Activated CD4-positive, alpha-beta T cell treated with anti-CD3 and anti-CD28 coated beads, Interleukin-2, amount 10 ng/mL, durations not matched to agents 24 days and 14 days (primary cell): Measurements from ENCODE around the gene TMPRSS6. TPM values are rescaled to one million over a fixed set of nuclear protein-coding genes. Genes with fewer than 3 reads are reported as not detected.

Experiments used
- DNase-seq: peaks from one replicate; pipeline ENCODE4 v3.0.0; 2022
- H3K27ac Mint-ChIP-seq: one replicate; pipeline ENCODE4 v1.8.0; 2022; ENCODE audit warnings: mild to moderate bottlenecking, mixed read lengths
- H3K27me3 Mint-ChIP-seq: one replicate; pipeline ENCODE4 v1.8.0; 2022; ENCODE audit warnings: mixed read lengths
- H3K36me3 Mint-ChIP-seq: one replicate; pipeline ENCODE4 v1.8.0; 2022; ENCODE audit warnings: low read depth, mild to moderate bottlenecking, mixed read lengths
- H3K4me1 Mint-ChIP-seq: one replicate; pipeline ENCODE4 v1.8.0; 2021; ENCODE audit warnings: mixed read lengths
- H3K4me3 Mint-ChIP-seq: one replicate; pipeline ENCODE4 v1.8.0; 2022; ENCODE audit warnings: mild to moderate bottlenecking, moderate library complexity, mixed read lengths
- H3K9me3 Mint-ChIP-seq: one replicate; pipeline ENCODE4 v1.8.0; 2021; ENCODE audit warnings: mixed read lengths
- intact Hi-C: fragments of 100-400 bp; cut with micrococcal nuclease; formaldehyde crosslinking; loops from one replicate; pipeline ENCODE4 v1.15.1; 2023
- total RNA-seq: library from RNA; stranded (reverse); gene quantifications from 2 replicates; pipeline ENCODE4 v1.2.3, GENCODE V29; 2022

Gene TMPRSS6
- total RNA-seq, 1 donor from 2014 or later, result 6.8 TPM

DNA sequence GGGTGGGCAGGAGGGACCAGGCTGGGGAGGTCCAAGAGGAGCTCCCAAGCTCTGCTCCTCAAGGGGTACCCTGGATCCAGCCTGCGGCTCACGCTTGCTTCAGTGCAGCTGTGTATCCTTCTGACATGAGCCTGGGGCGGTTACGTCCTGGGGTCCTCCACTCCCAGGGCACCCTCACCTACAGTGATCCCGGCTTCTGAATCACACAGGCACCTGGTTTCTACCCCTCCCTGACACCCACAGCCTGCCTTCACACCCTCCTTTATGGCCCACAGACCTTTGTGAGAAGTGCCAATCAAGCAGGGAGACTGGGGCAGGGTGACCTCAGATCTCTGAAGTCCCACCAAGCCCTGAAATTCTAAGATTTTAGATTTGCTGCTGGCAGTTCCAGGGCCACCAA lies 88.5 kb downstream of the TMPRSS6 start:
- intact Hi-C loops, result no loop called here
- Mint-ChIP-seq H3K9me3 (no peaks in the 10 kb centered on the region), H3K4me1 (peaks cover 16% of the 10 kb centered on the region), H3K27ac (no peak overlapping the region), H3K4me3 (no peak overlapping the region), H3K27me3 (no peaks in the 10 kb centered on the region), H3K36me3 (peaks cover 4% of the 10 kb centered on the region)
- DNase-seq, result no peak

DNA sequence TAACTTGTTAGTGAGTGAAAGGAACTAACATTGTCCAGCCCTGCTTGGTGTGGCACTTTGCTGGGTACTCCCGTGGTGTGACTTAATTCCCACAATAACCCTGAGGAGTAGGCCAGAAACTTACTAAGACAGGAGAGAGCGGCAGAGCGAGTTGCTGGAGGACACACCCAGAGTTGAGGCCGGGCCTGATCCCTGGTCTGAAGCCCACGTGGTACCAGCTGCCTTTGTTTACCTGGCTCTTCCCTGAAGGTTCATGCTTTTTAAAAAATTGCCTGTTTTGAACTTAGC lies 89.4 kb downstream of the TMPRSS6 start:
- Mint-ChIP-seq H3K4me3 (peak overlapping the region; percentile 93), H3K9me3 (no peaks in the 10 kb centered on the region), H3K27ac (peak overlapping the region; percentile 89), H3K36me3 (peaks cover 4% of the 10 kb centered on the region), H3K27me3 (peaks cover 2% of the 10 kb centered on the region), H3K4me1 (peaks cover 16% of the 10 kb centered on the region)
- DNase-seq, result no peak
- intact Hi-C loops, result no loop called here

DNA sequence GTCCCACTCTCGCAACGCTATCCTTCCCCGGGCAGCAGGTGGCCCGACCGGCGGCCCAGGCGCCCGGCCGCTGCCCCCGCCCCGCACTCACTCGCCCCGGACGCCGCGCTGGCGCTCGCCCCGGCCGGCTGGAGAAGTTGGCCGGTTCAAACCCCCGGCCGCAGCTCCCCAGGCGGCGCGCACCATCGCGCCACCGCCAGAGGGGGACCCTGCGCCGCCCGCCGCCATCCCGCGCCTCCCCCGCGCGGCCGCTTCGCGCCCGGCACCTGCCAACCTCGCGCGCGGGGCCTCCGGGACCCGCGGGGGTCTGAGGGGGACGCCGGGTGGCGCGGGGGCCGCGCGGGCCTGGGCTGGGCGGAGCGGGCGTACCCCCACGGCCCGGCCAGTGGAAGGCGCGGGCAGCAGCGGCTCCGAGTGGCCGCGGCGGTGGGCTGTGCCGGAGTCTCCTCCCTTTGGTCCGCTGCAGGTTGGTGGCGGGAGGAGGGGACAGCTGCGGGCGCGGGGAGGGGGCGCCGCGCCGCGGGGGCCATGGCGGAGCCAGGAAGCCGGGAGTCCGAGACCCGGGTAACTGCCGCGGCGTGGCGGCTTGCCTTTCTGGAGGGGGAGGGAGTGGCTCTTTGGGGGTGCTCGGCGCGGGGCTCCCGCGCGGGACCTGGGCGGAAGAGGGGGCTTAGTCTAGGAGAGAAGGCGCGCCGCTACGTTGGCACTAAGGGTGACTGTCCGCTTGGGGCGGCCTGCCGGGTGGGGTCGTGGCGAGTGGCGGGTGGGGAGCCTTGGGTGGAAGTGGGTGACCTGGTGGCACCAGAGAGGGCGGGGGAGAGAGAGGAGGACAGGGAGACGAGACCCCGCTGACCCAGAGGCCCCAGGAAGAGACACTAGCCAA lies 90.0 kb downstream of the TMPRSS6 start, which contains the start of the genes MPST and TST:
MPST (plus strand) TSS at position 434 of the 883 bp plus-strand sequence; CDS start at position 529, 95 bp downstream.
TST (minus strand) TSS at position 139 of the 883 bp plus-strand sequence. CDS start 715 bp downstream, outside the sequence.
- intact Hi-C loops, result no loop called here
- peak; percentile 87 for DNase-seq
- H3K36me3 Mint-ChIP-seq, result no peaks in the 10 kb centered on the region

DNA sequence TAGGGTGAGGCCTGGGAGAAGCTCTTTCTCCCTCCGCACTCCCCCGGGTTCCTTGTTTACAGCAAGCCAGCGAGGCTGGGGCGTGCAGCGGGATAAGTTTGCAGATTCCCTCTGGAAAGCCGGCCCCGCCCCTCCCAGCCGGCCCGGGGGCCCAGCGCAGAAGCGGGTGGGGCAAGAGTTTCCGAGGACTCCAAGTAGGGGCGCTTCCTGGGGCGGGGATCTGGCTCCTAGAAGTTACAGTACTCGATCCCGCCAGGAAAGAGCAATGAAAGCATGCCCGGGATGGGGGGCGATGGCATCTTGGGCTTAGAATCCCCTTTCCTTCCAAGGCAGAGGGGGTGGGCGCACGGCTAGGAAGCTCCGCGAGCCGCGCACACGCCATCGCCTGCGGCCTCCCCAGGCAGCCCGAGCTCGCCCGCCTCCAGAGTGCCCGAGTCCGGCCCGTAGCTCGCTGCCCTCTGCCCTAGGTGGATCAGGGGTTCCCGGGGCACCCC lies 90.7 kb downstream of the TMPRSS6 start:
- intact Hi-C loops, result no loop called here
- Mint-ChIP-seq H3K27ac (peak overlapping the region; percentile 72), H3K9me3 (no peaks in the 10 kb centered on the region), H3K4me3 (peak overlapping the region; percentile 82), H3K36me3 (no peaks in the 10 kb centered on the region), H3K27me3 (peaks cover 2% of the 10 kb centered on the region), H3K4me1 (peaks cover 16% of the 10 kb centered on the region)
- peak; percentile 60 for DNase-seq

More for the DNA sequence above, 90.0 kb downstream of the TMPRSS6 start, which contains the start of the genes MPST and TST:
- Mint-ChIP-seq H3K27ac (peak within 1 kb of the TSS; percentile 89), H3K4me3 (peak within 1 kb of the TSS; percentile 93), H3K27me3 (peaks cover 2% of the 10 kb centered on the region), H3K9me3 (no peaks in the 10 kb centered on the region), H3K4me1 (peaks cover 16% of the 10 kb centered on the region)

DNA sequence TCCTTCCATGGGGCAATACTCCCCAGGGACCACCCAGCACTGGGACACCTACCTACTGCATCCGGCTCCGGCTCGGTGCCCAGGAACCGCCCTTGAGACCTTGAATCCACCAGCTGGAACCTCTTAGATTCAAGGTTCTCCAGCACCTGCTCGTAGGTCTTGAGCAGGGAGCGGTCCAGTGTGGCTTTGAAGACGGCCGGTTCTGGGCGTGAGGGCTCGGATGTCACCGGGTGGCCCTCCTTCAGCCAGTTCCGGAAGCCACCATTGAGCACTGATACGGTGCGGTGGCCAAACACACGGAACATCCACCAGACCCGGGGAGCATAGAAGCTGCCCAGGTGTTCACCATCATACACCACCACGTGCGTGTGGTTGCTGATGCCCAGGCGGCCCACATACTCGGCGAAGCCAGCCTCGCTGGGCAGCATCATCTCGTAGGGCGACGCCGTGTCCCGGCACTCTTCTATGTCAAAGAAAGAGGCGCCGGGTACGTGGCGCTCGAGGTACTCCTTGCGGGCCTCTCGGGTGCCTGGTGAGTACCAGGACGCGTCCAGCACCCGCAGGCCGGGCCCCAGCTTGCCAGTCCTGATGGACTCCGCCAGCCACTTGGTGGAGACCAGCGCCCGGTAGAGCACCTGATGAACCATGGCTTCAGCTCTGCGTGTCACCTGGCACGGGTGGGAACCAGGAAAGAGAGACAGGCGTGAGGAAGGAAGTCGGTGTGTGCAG lies 91.3 kb downstream of the TMPRSS6 start:
- peaks cover 2% of the 10 kb centered on the region for H3K27me3 Mint-ChIP-seq
- peak overlapping the region; percentile 82 for H3K4me3 Mint-ChIP-seq
- peak overlapping the region; percentile 72 for H3K27ac Mint-ChIP-seq
- DNase-seq, result no peak
- peaks cover 16% of the 10 kb centered on the region for H3K4me1 Mint-ChIP-seq
- no peaks in the 10 kb centered on the region for H3K36me3 Mint-ChIP-seq
- no peaks in the 10 kb centered on the region for H3K9me3 Mint-ChIP-seq
- intact Hi-C loops, result no loop called here

DNA sequence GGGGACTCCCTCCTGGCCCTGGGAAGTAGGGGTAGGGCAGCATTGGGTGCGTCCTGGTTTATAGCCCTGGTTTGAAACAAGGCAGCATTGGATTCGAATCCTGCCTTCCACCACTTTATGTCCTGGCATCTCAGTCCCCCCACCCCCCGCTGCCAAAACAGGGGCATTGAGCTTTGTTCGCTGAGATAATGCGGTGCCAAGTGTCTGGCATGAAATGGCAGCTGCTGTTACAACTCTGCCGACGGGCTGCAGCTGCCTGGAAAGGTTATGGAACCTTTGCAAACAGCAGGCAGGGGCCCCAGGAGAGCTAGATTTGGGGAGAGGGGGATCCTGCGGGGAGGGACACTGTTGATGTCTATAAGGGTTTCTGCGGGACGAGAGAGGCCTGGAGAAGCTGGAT lies 92.2 kb downstream of the TMPRSS6 start:
- H3K36me3 Mint-ChIP-seq, result no peaks in the 10 kb centered on the region
- no peak for DNase-seq
- H3K9me3 Mint-ChIP-seq, result no peaks in the 10 kb centered on the region
- H3K4me3 Mint-ChIP-seq, result no peak overlapping the region
- H3K27me3 Mint-ChIP-seq, result peaks cover 2% of the 10 kb centered on the region
- H3K27ac Mint-ChIP-seq, result no peak overlapping the region
- H3K4me1 Mint-ChIP-seq, result peaks cover 16% of the 10 kb centered on the region
- intact Hi-C loops, result no loop called here

DNA sequence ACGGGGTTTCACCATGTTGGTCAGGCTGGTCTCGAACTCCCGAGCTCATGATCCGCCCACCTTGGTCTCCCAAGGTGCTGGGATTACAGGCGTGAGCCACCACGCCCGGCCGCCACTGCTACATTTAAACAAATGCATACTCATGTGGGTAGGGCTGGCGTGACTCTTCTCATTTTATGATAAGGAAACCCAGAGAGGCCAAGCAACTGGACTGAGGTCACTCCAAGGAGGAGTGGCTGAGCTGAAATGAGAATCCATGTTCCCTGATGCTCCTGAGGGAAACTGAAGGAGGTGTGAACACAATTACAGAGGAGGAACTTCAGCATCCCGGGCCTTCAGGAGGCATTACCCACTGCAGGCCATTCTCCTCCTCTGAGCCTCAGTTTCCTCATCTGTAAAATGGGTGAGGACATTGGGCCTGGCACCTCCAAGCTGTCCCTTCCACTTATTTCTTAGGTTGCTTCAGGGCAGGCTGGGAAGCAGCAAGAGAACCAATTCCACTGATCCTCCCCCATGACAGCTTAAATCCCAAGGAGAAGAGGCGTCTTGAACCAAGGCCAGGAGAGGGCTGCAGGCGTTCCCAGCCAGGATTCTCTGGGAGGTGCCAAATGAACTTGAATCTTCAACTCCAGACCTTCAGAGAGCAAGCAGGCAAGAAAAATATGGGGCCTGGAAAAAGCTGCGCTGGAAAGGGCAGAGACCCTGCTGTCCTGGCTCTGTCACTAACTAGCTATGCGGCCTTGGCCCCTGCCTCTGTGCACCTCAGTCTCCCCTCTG lies 93.2 kb downstream of the TMPRSS6 start:
- Mint-ChIP-seq H3K4me1 (peaks cover 12% of the 10 kb centered on the region), H3K4me3 (no peak overlapping the region), H3K27ac (no peak overlapping the region), H3K27me3 (peaks cover 2% of the 10 kb centered on the region), H3K9me3 (no peaks in the 10 kb centered on the region), H3K36me3 (no peaks in the 10 kb centered on the region)
- intact Hi-C loops, result no loop called here
- DNase-seq, result no peak

DNA sequence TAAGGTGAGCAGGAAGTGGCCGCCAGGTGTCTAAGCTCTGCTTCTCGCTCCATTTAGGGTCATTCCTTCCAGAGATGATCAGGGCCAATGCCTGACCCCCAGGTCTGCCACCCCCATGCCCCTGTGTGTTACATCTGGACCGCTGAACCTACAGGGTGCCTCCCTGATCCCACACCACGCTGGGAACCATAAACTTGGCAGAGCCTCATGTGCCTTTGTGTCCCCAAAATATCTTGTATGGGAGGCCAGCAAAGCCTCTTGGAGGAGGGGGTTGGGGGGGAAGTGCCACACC lies 94.0 kb downstream of the TMPRSS6 start:
- DNase-seq, result no peak
- intact Hi-C loops, result no loop called here
- H3K36me3 Mint-ChIP-seq, result no peaks in the 10 kb centered on the region
- no peak overlapping the region for H3K27ac Mint-ChIP-seq
- H3K9me3 Mint-ChIP-seq, result no peaks in the 10 kb centered on the region
- peaks cover 8% of the 10 kb centered on the region for H3K4me1 Mint-ChIP-seq
- peaks cover 2% of the 10 kb centered on the region for H3K27me3 Mint-ChIP-seq
- no peak overlapping the region for H3K4me3 Mint-ChIP-seq

Other genes starting within 250 kb of the TMPRSS6 start
- gene NCF4, start 248.7 kb downstream of the TMPRSS6 start, total RNA-seq, result 12.3 and 13.6 TPM in 2 replicates
- 5.0 and 5.2 TPM in 2 replicates for gene CSF2RB, start 196.1 kb downstream of the TMPRSS6 start, total RNA-seq
- gene TST, start 90.3 kb downstream of the TMPRSS6 start, total RNA-seq, result 5.2 and 5.8 TPM in 2 replicates
- 21.0 and 21.1 TPM in 2 replicates for gene MPST, start 90.0 kb downstream of the TMPRSS6 start, total RNA-seq
- 63.2 and 66.5 TPM in 2 replicates for gene KCTD17, start 58.0 kb downstream of the TMPRSS6 start, total RNA-seq
- gene IL2RB, start 40.2 kb upstream of the TMPRSS6 start, total RNA-seq, result 288 and 296 TPM in 2 replicates
- 6.0 and 6.9 TPM in 2 replicates for gene C1QTNF6, start 78.5 kb upstream of the TMPRSS6 start, total RNA-seq
- gene SSTR3, start 102.8 kb upstream of the TMPRSS6 start, total RNA-seq, result 3.5 and 4.0 TPM in 2 replicates
- 519 and 540 TPM in 2 replicates for gene RAC2, start 134.6 kb upstream of the TMPRSS6 start, total RNA-seq
- gene CYTH4, start 172.8 kb upstream of the TMPRSS6 start, total RNA-seq, result 43.5 and 44.9 TPM in 2 replicates